NT2/D1 (cell line): ENCODE measurements around the gene TMEM176A.

Experiments used
- DNase-seq: peaks from one replicate; pipeline ENCODE4 v3.0.0-alpha.2; 2011; ENCODE audit warnings: low read depth, low spot score
- H3K27me3 ChIP-seq: 2 replicates; pipeline ENCODE4 v1.6.0; 2011; ENCODE audit warnings: mild to moderate bottlenecking; ENCODE audit not compliant: insufficient read length, insufficient read depth
- H3K36me3 ChIP-seq: 2 replicates; pipeline ENCODE4 v1.6.1; 2011; ENCODE audit warnings: mild to moderate bottlenecking, low read length, mixed read lengths; ENCODE audit not compliant: insufficient read depth, insufficient read length
- H3K4me1 ChIP-seq: 2 replicates; pipeline ENCODE4 v1.5.1; 2011; ENCODE audit not compliant: insufficient read depth, insufficient read length
- H3K4me3 ChIP-seq: 2 replicates; pipeline ENCODE4 v1.5.1; 2011; ENCODE audit warnings: low read depth; ENCODE audit not compliant: insufficient read length
- H3K9ac ChIP-seq: 2 replicates; pipeline ENCODE4 v1.6.0; 2011; ENCODE audit warnings: low read depth; ENCODE audit not compliant: insufficient read length
- H3K9me3 ChIP-seq: 2 replicates; pipeline ENCODE4 v1.5.1; 2011; ENCODE audit warnings: mild to moderate bottlenecking, low read length; ENCODE audit not compliant: insufficient read depth
- SUZ12 ChIP-seq: IDR thresholded peaks from 2 replicates; pipeline ENCODE4 v1.6.1; 2011; ENCODE audit not compliant: insufficient read length, insufficient read depth; ENCODE audit errors: extremely low read depth
- YY1 ChIP-seq: IDR thresholded peaks from 2 replicates; pipeline ENCODE4 v1.6.1; 2011; ENCODE audit not compliant: insufficient read length, insufficient read depth
- ZNF274 ChIP-seq: IDR thresholded peaks from 2 replicates; pipeline ENCODE4 v1.6.1; 2011; ENCODE audit warnings: mild to moderate bottlenecking, low read depth, low read length

TMEM176A gene

GRCh38 chr7:150823043-150823442, 22.5 kb downstream of the TMEM176A start:
- H3K27me3 ChIP-seq: no peaks in the 10 kb centered on the region
- no peaks in the 10 kb centered on the region for H3K9me3 ChIP-seq
- H3K36me3 ChIP-seq: no peaks in the 10 kb centered on the region
- no peak for DNase-seq
- H3K9ac ChIP-seq: no peak overlapping the region
- no peak for TF ChIP-seq YY1
- TF ChIP-seq SUZ12: no peak
- H3K4me3 ChIP-seq: no peak overlapping the region
- H3K4me1 ChIP-seq: peaks cover 2% of the 10 kb centered on the region

- Histone ChIP-seq H3K9me3 (no peaks in the 10 kb centered on the region), H3K27me3 (no peaks in the 10 kb centered on the region), H3K9ac (no peak overlapping the region), H3K4me1 (peaks cover 2% of the 10 kb centered on the region), H3K4me3 (no peak overlapping the region), H3K36me3 (no peaks in the 10 kb centered on the region)
- no peak for TF ChIP-seq YY1
- TF ChIP-seq ZNF274: no peak
- TF ChIP-seq SUZ12: no peak
- no peak for DNase-seq
These were observed 23.0 kb downstream of the TMEM176A start for GRCh38 chr7:150823484-150824126.

GRCh38 chr7:150824379-150825177, 24.0 kb downstream of the TMEM176A start:
- DNase-seq: no peak
- no peaks in the 10 kb centered on the region for H3K27me3 ChIP-seq

GRCh38 chr7:150826061-150826849, 25.7 kb downstream of the TMEM176A start:
- no peak overlapping the region for H3K4me3 ChIP-seq
- H3K27me3 ChIP-seq: no peaks in the 10 kb centered on the region
- no peaks in the 10 kb centered on the region for H3K9me3 ChIP-seq
- peaks cover under 1% of the 10 kb centered on the region for H3K4me1 ChIP-seq
- H3K36me3 ChIP-seq: no peaks in the 10 kb centered on the region
- H3K9ac ChIP-seq: no peak overlapping the region
- DNase-seq: no peak
- TF ChIP-seq YY1: no peak
- TF ChIP-seq SUZ12: no peak
- no peak for TF ChIP-seq ZNF274

More at GRCh38 chr7:150824379-150825177, 24.0 kb downstream of the TMEM176A start:
- no peak for TF ChIP-seq ZNF274
- no peak for TF ChIP-seq SUZ12
- H3K9me3 ChIP-seq: no peaks in the 10 kb centered on the region
- no peak overlapping the region for H3K9ac ChIP-seq
- no peak overlapping the region for H3K4me3 ChIP-seq
- no peaks in the 10 kb centered on the region for H3K36me3 ChIP-seq
- peaks cover 2% of the 10 kb centered on the region for H3K4me1 ChIP-seq

- Histone ChIP-seq H3K27me3 (no peaks in the 10 kb centered on the region), H3K9me3 (no peaks in the 10 kb centered on the region), H3K9ac (no peak overlapping the region), H3K4me1 (no peaks in the 10 kb centered on the region), H3K4me3 (no peak overlapping the region), H3K36me3 (no peaks in the 10 kb centered on the region)
- DNase-seq: no peak
- TF ChIP-seq YY1 (no peak), SUZ12 (no peak), ZNF274 (no peak)
These were observed 27.8 kb downstream of the TMEM176A start for GRCh38 chr7:150828384-150828783.

- H3K9me3 ChIP-seq: no peaks in the 10 kb centered on the region
- no peaks in the 10 kb centered on the region for H3K36me3 ChIP-seq
- TF ChIP-seq SUZ12: no peak
- TF ChIP-seq YY1: no peak
- DNase-seq: no peak
- no peaks in the 10 kb centered on the region for H3K4me1 ChIP-seq
- no peak overlapping the region for H3K9ac ChIP-seq
- no peaks in the 10 kb centered on the region for H3K27me3 ChIP-seq
- no peak overlapping the region for H3K4me3 ChIP-seq
These were observed 28.9 kb downstream of the TMEM176A start for GRCh38 chr7:150829426-150829825.

GRCh38 chr7:150830937-150831336, 30.4 kb downstream of the TMEM176A start:
- no peak for DNase-seq
- H3K27me3 ChIP-seq: no peaks in the 10 kb centered on the region
- no peaks in the 10 kb centered on the region for H3K4me1 ChIP-seq
- no peaks in the 10 kb centered on the region for H3K9me3 ChIP-seq
- no peaks in the 10 kb centered on the region for H3K36me3 ChIP-seq
- H3K9ac ChIP-seq: no peak overlapping the region
- TF ChIP-seq YY1: no peak
- TF ChIP-seq ZNF274: no peak
- no peak for TF ChIP-seq SUZ12
- H3K4me3 ChIP-seq: no peak overlapping the region
